GM19025 (cell line): ENCODE data around the gene HS3ST3B1.

ENCODE experiments used
- ATAC-seq: cut with Tn5 transposase; IDR thresholded peaks from one replicate; pipeline ENCODE4 v1.9.1; 2021; ENCODE audit warnings: mild to moderate bottlenecking, low read depth, moderate library complexity; ENCODE audit not compliant: unreplicated experiment

The HS3ST3B1 gene

DNA sequence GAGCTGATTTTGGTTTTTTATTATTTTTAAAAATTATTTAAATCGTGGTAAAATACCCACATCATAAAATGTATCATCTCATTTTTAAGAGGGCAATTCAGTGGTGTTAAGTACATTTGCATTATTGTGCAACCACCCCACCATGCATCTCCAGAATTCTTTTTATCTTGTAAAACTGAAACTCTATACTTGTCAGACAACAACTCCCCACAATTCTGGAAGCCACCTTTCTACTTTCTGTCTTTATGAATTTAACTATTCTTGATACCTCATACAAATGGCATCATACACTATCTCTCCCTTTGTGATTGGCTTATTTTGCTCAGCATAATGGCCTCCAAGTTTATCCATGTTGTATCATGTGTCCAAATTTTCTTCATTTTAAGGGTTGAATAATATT is 97.9 kb downstream of the HS3ST3B1 start:
- ATAC-seq = no peak
